ENCODE results near the gene RYR1.
A peak's percentile ranks its signal among the peaks of the same experiment; 100 is the strongest.
"Not testable (repeated sequence)": the region's sequence is repeated elsewhere in the genome, so short reads cannot be mapped to it uniquely, and the experiment has no call there.

The RYR1 gene

DNA sequence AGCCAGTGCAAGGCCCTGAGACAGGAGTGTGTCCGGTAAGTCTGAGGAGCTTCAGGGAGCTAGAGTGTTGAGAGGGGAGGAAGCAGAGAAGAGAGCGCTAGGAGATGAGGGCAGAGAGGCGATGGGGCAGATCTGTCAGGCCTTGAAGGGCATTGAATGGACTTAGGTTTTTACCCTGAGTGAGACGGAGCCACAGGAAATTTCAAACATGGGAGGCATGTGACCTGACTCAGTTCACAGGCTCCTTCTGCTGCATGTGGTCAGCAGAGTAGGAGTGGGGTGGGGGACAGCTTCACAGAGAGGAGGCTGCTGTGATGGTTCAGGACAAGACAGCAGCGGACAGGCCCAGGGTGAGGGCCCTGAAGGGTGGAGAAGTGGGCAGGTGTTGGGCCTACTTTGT is 33.1 kb upstream of the RYR1 start:
- no peak for DNase-seq

DNA sequence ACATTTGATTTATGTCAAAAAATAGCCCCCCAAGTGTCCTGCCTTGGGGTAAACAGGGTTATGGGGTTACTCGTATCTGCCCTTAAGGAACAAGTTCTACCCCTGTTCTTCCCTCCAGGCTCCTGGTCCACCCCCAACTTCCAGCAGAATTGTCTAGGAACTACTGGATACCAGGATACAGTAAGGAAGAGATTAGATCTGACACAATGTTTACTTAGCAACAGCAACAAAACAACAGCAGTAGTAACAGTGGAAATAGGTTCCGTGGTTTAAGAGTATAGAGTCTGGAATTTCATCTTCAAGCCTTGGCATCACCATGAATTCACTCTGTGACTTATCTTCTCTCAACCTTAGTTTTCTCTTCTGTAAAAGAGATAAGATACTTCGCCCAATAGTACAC is 32.3 kb upstream of the RYR1 start:
- DNase-seq, result no peak

DNA sequence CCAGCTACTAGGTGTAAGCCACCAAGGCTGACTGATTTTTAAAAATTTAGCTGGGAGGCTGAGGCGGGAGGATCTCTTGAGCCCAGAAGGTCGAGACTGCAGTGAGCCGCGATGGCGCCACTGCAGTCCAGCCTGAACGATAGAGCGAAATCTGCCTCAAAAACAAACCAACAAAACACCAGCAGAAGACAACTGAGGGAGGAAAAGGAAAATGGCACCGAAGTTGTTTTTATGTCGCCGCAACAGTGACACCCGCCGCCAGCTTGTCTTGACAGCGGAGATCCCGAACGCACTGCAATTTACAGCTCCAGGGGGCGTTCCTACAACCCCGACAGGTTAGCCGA is 30.9 kb upstream of the RYR1 start:
- no peak for DNase-seq

DNA sequence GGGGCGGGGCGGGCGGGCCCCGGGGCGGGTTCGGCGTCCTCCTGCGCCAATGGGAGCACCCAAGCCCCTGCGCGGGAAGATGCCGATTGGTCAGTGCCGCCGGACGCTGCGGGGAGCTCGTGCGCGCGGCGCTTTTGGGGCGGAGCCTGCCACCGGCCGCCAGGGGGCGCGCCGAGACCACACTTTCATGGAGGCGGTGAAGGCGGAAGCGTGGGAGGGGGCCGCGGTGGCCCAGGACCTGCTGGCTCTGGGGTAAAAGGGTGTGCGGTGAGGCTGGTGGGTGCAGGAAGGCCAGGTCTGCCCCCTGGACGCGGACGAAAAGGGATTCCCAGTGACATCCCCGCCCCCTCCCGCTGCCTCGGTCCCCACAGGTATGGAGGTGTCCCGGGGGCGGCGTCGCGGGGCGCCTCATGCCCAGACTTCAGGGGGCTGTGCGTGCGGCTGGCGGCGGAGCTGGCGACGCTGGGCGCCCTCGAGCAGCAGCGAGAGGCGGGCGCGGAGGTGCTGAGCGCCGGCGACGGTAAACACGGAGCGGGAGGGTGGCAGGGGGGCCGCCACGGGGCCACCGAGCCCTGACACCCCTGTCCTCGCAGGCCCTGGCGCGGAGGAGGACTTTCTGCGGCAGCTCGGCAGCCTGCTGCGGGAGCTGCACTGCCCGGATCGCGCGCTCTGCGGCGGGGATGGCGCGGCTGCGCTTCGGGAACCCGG is 30.4 kb upstream of the RYR1 start, which contains the start of gene FAM98C:
FAM98C (plus strand) TSS at position 127 of the 708 bp plus-strand sequence; CDS start at position 188, 61 bp downstream.
- DNase-seq, result peak; percentile 98

DNA sequence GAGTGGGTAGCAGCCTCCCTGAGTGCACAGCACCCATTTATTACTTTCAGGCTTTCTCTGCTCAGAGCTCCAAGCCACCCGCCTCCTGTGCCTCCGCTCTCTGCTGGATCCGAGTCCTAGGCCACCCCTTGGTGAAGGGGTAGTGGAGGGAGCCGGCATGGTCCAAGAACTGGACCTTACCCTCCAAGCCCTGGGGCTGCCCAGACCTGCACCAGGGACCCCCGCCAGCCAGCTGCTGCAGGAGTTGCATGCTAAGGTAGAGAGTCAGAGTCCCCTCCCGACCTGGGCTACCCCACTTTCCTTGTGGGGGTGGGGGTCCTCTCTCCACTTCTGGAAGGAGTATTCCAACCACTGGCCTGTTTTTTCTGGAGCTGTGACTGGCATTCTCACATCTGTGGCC is 28.6 kb upstream of the RYR1 start:
- DNase-seq, result no peak

DNA sequence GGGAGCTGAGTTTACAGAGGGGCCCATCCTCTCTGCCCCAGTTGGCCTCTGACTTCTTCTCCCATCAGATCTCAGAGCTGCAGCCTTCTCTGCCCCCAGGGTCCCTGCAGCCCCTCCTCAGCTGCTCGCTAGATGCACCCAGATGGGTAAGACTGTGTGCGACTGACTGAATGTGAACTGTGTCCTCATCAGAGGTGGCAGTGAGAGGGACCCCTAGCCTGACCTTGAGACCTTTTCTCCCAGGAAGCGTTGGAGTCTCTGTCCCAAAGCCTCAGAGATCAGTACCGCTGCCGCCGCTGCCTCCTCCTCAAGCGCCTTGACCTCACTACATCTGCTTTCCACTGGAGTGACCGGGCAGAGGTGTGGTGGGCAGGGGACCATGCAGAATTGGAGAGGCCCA is 28.2 kb upstream of the RYR1 start:
- DNase-seq, result no peak

DNA sequence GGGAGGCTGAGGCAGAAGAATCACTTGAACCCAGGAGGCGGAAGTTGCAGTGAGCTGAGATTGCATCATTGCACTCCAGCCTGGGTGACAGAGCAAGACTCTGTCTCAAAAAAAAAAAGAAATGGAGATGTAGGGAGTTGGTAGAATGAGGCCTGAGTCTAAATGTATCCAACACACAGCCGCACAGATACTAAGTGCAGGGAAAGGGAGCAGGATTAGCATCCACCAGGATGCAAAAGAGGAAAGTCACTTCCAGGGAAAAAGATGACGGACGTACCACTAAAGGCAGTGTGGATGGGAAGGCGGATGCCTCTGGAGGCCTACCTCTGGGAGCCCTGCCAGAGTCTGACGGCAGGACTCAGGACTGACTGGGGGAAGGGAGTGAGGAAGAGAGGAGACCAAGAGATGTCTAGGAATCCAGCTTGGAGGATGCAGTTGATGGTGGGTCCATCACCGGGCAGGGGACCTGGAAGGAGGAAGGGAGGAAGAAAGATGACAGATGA is 23.8 kb upstream of the RYR1 start:
- DNase-seq, result no peak

DNA sequence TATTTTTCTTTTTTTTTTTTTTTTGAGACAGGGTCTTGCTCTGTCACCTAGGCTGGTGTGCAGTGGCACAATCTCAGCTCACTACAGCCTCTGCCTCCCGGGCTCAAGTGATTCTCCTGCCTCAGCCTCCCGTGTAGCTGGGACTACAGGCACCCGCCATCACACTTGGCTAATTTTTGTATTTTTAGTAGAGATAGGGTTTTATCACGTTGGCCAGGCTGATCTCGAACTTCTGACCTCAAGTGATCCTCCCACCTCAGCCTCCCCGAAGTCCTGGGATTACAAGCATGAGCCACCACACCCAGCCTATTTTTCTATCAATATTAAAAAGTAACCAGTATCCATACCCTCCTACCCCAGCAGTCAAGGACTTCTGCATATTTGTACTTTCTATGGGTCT is 23.1 kb upstream of the RYR1 start:
- DNase-seq, result not testable (repeated sequence)

DNA sequence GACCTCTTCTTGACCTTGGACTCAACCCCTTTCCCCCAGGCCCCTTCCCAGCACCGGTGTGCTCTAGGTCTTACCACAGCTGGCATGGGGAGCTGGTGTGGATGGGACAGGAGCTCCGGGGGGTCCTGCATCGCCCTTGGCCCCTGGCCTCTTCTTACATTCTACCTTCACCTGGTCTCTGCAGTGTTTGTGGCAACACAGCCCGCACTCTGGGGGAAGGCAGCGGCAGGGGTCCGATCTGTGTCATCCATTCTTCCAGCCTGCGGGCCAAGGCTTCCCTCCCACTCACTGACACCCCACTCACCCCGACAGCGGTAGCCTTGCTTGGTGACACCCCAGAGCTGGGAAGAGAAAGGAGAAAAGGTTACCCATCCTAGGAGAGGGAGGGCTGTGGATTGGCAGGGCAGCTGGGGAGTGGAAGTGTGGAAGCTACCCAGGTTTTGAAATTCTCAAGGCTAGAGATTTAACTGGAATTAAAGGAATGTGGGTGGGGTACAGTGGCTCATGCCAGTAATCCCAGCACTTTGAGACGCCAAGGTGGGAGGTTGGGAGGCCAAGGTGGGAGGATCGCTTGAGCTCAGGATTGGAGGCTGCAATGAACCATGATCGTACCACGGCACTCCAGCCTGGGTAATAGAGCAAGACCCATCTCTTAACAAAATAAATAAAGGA is 22.3 kb upstream of the RYR1 start:
- DNase-seq, result no peak

DNA sequence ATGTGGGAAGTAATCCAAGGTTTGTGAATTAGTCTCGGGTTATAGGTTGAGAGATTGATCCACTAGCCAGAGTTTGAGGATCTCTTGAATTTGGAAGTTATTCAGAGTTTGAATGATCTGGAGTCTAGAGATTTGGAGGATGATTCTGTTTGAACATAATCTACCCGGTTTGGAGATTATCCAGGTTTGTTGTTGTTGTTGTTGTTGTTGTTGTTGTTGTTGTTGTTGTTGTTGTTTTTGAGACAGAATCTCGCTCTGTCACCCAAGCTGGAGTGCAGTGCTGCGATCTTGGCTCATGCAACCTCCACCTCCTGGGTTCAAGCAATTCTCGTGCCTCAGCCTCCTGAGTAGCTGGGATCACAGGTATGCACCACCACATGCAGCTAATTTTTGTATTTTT is 21.6 kb upstream of the RYR1 start:
- not testable (repeated sequence) for DNase-seq

DNA sequence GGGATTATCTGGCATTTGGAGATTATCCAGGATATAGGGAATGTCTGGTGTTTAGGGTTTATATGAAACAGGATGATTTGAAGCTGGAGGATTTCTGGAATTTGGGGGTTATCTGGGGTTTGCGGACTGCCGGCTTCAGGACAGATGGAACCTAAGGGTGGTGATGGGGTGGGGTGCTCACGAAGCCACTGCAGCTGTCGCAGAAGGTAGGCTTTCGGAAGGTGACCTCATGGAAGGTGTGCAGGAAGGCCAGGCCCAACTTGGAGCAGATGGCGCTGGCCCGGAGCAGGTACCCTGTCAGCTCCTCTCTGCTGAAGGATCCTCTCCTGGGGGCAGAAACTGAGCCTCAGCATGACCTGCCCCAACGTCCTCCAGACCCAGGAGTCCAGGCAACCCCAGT is 21.0 kb upstream of the RYR1 start:
- DNase-seq, result no peak

DNA sequence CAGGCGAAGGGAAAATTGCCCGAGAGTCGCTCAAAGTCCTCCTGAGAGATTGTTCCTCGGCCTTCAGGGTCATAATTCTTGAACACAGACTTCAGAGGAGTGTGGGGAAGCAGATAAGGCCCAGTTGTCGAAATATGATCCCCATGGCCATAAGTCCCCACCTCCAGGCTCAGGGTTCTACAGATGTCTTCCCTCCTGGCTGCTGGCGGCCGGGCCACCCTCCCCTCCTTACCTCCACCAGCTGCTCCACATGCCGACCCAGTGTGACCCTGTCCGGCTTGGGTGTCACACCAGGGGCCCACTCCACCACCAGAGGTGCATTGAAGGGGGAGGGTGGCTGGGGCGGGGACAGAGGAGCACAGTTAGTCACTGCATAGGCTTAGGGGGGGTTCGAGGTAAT is 20.5 kb upstream of the RYR1 start:
- peak; percentile 38 for DNase-seq

DNA sequence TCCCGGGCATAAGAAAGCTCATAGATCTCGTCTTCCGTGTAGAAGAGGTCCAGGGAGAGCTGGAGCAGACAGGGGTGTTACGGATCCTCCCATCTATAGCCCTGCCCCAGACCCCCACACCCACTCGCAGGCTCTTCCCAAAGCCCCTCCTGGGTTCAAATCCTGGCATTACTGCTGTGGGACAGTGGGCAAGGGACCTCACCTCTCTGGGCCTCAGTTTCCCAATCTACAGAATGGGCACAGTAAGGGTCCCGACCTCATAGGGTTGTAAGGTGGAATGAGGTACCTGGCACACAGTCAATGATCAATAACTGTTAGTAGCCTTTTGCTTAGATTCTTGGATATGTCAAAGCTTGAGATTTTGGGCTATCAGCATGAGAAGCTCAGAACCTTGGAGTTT is 20.1 kb upstream of the RYR1 start:
- no peak for DNase-seq

DNA sequence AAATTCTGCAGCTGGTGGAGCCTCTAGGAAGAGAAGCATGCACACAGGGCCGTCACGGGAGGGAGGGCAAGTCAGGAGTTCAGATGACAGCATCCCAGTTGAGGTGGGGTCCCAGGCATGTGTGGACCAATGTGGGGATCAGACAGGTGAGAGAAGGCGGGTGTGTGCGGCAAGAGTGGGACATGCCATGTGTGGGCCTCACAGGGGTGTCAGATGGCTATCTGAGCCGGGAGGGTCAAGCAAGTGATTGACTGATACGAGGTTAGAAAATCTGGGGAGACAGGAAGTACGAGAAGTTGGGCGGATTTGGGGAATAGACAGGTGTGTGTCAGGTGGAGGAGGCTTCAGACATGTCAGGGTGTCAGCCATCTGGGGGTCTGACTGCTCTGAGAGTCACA is 16.3 kb upstream of the RYR1 start:
- no peak for DNase-seq

DNA sequence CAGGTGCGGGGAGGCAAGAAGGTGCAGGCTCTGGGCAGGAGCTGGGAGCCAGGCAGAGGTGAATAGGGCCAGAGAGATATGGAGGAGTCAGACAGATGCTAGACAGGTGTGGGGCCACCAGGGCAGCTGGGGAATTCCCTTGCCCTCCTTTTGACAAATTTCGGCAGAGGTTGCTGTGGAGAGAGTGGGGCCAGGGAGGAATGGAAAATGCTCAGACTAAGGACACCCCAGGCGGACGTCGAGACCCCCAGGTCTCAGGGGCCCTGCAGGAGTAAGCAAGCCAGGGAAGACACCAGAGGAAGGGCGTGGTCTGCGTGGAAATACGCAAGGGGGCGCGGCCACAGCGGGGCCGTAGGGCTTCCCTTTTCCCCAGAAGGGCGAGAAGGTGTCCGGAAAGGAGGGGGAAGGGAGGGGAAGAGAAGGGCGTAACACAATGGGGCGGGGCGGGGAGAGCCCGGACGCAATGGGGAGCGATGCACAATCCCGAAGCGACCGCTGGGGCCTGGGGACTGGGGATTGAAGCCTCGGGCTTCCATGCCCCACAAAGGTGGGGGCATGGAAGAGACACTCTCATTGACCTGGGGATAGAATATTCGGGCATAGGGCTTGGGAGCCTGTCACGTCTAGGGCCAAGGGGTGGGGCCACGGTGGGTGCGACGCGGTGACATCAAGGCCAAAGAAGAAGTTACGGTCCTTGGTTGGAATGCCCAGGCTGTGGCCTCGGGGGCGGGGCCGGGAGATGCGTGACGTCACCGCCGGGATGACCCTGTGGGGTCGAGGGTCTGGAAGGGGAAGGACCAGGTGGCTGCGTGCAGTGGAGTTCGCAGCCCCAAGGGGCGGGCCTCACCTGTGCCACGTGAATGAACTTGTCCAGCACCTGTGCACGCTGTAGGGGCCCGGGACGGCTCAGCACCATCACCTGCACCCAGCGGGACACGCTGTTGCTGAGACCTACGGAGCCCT is 15.7 kb upstream of the RYR1 start:
- DNase-seq, result peak; percentile 92

DNA sequence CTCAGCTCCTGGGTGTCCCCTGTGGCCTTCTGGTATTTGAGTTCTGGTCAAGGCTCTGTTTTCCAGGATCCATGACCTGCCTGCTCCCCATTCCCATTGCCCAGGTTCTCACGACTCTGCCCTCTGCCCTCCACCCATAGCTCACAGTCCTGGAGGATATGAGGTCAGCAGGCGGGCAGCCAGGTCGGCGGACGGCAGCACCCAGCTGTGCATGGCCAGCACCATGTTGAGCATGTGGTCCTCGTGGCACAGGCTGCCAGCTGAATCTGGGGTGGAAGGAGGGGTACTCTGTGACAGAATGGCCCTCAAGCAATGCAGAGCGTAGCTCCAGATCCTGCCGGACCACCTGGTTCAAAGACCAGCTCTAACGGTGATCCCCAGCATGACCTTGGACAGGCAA is 12.6 kb upstream of the RYR1 start:
- no peak for DNase-seq

DNA sequence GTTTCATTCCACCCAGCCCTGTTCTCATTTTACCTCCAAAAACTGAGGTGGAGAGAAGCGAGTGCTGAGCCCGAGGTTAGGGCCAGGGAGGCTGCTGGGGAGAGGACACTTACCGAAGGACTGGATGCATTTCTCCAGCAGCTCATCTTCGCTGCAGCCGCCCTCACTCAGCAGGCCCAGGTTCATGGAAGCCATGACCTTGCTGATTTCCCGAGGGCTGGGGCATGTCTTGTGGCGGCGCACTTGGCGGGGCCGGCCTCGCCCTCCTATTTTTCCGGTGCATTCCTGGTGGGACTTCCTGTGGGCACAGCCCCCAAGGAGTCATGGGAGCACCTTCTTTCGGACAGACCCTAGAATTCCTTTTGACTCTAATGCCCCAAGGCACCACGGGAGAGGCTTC is 11.6 kb upstream of the RYR1 start:
- no peak for DNase-seq

DNA sequence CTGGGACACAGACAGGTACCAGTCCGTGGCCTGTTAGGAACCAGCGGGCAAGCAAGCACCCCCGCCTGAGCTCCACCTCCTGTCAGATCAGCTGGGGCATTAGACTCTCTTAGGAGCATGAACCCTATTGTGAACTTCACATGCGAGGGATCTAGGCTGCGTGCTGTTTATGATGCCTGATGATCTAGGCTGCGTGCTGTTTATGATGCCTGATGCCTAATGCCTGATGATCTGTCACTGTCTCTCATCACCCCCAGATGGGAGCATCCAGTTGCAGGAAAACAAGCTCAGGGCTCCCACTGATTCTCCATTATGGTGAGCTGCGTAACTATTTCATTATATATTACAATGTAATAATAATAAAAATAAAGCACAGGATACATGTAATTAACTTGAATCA is 11.1 kb upstream of the RYR1 start:
- no peak for DNase-seq

DNA sequence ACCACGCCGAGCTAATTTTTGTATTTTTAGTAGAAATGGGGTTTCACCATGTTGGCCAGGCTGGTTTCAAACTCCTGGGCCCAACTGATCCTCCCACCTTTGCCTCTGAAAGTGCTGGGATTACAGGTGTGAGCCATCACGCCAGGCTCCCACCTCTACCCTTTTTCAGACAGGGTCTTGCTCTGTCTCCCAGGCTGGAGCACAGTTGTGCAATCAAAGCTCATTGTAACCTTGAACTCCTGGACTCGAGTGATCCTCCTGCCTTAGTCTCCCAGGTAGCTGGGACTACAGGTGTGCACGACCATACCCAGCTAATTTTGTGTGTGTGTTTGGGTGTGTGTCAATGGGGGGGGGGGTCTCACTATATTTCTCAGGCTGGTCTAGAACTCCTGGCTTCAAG is 9.2 kb upstream of the RYR1 start:
- no peak for DNase-seq

DNA sequence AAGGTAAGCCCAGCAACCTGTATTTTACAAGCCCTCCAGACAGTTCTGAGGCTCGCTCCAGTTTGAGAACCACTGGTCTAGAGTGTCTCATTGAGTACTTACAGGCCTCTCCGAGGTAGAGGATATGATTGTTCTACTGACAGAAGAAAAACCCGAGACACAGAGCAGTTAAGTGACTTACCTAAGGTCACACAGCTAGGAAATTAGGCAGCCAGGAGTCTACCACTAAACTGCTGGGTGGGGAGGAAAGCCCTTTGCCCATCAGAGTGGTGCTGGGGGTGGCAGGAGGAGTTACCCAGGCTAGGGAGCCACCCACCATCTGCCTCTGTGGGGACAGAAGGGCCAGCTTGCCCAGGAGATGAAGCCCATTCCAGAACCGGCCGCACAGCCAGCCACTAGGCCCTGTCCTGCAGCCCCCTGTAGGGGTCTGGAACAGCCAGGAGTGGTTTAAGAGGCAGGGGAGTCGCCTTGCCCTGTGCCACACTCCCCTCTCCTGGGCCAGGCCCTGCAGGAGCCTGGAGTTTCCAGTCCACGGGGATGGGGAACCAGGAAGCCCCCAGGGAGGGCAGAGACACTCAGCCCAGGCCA is 8.2 kb upstream of the RYR1 start:
- peak; percentile 29 for DNase-seq

DNA sequence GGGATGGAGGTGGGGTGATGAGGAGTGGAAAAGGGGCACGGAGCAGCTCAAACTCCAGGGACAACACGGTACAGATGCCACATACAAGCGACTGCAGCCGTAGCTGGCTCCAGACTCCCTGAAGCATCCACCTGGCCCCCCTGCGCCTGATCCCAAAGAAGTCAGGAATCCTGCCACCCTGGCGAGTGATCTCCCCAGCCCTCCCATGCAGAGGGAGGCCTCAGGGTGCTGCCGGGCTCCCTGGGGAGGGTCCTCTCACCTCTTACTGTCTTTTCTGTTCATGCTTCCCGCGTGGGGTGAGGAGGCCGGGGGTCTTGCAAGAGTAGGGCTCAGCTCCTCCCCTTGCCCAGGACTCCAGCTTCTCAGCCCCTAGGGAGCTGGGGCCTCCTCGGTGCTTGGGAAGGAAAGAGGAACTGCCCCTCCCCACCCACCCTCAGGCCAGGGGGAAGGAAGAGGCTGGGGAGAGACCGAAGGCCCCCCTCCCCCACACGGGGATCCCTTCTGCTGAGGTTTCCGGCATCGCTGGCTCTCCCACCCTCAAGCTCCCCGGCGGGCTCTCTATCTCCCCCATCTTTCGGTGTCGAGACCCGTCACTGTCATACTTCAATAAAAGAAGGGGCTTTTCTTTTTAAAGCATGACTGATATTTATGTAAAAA is 7.6 kb upstream of the RYR1 start, which contains the start of gene RASGRP4:
RASGRP4 (minus strand) TSS at position 410 of the 657 bp plus-strand sequence; CDS start at position 282, 128 bp downstream.
- peak; percentile 92 for DNase-seq

DNA sequence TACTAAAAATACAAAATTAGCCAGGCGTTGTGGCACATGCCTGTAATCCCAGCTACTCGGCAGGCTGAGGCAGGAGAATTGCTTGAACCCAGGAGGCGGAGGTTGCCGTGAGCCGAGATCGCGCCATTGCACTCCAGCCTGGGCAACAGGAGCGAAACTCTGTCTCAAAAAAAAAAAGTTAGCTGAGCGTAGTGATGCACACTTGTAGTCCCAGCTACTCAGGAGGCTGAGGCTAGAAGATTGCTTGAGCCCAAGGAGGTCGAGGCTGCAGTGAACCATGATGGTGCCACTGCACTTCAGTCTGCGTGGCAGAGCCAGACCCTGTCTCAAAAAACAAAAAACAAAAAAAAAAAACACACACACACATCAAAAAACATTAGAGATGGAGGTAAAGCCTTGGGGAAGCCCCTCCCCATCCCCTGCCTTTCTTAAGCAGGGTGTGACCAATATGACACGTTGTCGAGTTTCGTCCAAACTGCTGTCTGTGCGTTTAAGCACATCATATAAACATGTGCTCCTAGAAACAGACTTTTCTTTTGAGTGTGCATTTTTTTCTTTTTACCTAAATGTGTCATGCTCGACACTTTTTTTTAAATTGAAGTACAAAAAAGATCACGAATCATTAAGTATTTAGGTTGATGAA is 6.3 kb upstream of the RYR1 start:
- not testable (repeated sequence) for DNase-seq
